GM18870 (cell line): ENCODE data around the gene CTDSP2.
"Not testable (repeated sequence)": the region's sequence is repeated elsewhere in the genome, so short reads cannot be mapped to it uniquely, and the experiment has no call there.

ENCODE experiments used
- ATAC-seq: cut with Tn5 transposase; IDR thresholded peaks from one replicate; pipeline ENCODE4 v1.9.1; 2021; ENCODE audit warnings: moderate library complexity; ENCODE audit not compliant: unreplicated experiment

Gene CTDSP2

GRCh38 chr12:57853864-57854556, 7.5 kb upstream of the CTDSP2 start:
- no peak for ATAC-seq

GRCh38 chr12:57852620-57853500, 6.3 kb upstream of the CTDSP2 start:
- no peak for ATAC-seq

DNA sequence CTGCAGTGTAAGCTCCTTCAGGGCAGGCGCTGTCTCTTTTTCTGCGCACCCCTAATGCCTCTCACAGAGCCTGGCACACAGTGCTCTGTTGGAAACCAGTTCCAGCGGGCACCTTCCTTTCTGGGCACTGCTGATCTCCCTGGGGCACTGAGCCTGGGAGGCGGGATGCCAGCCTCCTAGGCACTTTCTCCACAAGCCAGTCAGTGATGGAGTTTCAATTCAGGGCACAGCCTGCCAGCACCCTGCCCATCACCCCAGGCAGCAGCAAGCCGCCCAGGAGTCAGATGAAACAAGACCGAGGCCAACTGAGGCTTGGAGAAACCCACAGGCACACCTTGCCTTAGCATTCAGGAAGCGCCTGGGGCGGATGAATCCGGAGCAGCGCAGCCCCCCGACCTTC, 5.7 kb upstream of the CTDSP2 start:
- ATAC-seq = no peak

GRCh38 chr12:57851552-57851951, 5.0 kb upstream of the CTDSP2 start:
- ATAC-seq = no peak

- ATAC-seq = no peak
Measured at GRCh38 chr12:57850854-57851430, 4.4 kb upstream of the CTDSP2 start.

DNA sequence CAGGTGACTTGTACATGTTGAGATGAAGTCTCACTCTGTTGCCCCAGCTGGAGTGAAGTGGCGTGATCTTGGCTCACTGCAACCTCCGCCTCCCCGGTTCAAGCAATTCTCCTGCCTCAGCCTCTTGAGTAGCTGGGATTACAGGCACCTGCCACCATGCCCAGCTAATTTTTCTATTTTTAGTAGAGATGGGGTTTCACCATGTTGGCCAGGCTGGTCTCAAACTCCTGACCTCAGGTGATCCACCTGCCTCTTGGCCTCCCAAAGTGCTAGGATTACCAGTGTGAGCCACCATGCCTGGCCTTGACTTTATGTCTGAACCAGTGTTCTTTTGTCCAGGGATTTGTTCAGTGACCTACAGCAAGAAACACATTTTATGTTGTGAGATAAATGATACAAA, 2.9 kb upstream of the CTDSP2 start:
- not testable (repeated sequence) for ATAC-seq

DNA sequence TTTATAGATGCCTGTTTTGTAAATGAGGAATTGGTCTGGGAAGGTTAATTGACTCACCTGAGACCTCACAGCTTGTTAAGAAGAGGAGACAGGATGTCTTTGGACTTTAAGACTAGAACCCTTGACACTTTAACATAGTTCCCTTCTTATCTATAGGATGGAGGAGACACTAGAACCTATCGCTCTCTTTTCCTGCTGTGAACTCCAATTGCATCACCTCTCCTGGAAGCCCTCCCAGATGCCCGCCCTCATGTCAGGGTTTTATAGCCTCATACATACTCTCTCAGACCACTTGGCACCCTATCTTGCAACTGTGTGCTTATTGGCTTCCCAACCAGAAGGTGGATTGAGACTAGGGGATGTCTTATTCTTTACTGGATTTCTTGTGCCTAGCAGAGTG, 2.5 kb upstream of the CTDSP2 start:
- no peak for ATAC-seq

DNA sequence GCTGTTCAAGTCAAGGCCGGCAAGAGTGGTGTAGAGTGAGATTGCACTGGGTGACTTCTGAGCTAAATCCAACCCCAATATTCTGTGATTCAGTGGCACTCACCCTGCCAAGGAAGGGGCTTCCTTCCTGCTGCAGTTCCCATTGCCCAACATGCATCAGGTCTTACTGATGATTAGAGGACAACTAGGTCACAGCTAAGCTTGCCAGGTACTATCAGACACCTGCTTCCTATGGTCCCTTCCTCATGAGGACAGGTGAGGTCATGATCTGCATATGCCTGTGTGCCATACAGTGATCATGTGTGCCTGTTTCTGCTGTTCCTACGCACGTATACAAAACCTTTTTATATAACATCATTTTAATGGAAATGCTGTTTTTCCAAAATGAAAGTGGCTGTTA, 1.7 kb upstream of the CTDSP2 start:
- no peak for ATAC-seq

DNA sequence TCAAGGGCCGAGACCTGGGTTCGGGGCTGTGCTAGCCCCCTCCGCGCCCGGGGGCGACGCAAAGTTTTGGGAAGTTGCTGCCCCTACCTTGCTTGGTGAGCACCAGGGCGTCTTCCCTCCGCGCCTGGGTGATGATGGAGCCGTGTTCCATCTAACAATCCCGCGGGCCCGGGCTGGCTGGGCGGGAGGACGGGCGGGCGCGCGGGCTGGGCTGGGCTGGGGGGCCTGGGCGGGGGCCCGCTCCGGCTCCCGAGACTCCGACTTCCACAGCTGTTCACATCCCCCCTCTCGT, 298 bp downstream of the CTDSP2 start:
- ATAC-seq = no peak

DNA sequence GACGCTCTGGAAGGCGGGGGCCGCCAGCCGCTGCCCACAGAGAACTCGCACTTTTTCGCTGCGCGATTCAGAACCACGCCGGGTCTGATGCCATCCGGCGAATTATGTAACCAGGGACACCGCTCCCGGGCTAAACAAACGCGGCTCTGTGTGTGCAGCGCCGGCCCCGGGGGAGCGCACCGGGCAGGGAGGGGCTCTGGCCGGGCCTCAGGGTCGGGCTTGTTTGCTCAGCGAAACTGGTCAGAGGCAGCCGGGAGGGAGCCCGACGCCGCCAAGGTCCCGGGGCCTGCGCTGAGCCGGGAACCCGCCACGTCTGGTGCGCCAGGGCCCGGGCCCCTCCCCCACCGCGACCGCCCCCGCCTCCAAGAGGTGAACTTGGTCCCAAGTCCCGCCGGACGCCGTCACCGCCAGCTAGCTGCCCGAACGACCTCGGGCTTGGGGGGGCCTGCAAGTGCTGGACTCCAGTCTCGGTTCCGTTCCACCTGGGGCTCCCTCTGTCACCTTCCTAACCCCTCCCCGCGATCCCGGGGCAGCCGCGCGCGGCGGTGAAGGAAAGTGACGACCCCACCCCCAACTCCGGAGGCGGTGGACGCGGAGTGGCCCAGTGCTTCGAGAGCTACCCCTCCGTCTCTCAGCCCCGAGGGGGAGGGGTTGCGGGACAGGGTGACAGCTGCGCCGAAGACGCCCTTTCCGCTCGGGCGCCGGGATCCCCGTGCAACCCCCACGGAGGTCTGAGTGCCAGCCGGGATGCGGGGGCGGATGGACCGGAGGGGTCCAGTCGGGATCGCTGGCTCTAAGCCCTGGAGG, 848 bp downstream of the CTDSP2 start:
- ATAC-seq = no peak

- no peak for ATAC-seq
Measured at GRCh38 chr12:57844709-57845477, 1.6 kb downstream of the CTDSP2 start.

DNA sequence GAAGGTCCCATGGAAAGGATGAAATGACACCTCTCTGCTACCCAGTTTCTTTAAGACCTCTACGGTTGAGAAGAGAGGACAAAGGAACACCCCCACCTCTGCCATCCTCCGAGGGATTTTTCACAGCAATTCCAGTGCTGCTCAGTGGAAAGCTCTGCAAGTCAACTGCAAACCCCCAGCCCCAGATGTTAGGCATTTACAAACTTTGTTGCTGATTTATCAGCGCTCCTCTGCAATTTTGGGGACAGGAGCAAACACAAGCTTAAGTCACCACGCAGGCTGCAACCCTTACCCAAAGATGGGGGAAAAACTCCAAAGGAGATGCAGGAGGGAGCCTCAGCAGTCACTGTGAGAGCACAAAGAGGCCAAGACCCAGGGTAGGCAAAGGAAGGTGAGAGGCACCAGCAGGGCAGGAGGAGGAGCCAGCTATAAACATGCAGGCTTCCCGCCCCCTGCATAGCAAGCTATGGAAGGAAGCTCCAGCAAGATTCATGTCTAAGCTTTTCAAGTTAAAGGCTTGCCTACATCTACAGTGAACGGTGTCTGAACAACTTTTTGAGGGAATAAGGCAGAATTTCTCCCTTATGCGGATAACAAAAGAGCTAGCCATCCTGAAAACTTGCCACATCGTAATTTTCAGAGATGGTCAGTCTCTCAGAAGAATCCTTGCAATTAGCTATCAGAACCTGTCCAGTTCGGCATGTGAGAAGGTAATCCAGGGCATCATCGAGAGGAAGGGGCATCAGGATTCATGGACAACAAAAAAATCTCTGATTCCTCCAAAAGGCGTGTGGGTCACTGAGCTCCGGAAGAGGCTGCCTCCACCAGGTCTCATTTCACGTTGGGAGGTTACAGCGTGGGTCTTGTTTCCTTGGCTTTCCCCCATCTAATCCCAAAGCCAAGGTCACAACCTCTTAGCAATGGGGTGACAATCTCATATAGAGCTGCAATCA, 3.9 kb downstream of the CTDSP2 start:
- no peak for ATAC-seq

- ATAC-seq = no peak
Measured at GRCh38 chr12:57841445-57841844, 5.1 kb downstream of the CTDSP2 start.

DNA sequence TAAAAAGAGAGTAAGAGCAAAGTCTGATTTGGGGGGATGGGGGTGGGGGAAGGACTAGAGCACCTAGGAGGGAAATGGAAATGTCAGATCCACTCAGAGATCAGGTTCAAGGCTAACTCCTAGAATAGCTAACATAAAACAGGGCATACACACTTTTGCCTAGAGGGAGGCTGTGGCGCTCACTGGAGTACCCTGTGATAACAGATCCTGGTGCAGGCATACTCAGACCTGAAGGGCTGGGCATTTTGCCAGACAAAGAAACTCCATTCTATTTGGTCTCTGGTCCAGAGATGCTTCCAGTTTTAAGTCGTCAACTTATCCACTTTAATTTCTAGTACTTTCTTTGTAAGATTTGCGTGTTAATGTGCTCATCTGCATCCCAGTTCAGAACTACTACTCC, 5.8 kb downstream of the CTDSP2 start:
- no peak for ATAC-seq

- no peak for ATAC-seq
Measured at GRCh38 chr12:57839996-57840395, 6.5 kb downstream of the CTDSP2 start.

GRCh38 chr12:57838594-57839302, 7.8 kb downstream of the CTDSP2 start:
- ATAC-seq = no peak

- no peak for ATAC-seq
Measured at GRCh38 chr12:57837864-57838562, 8.5 kb downstream of the CTDSP2 start.
